GM04503 (cell line): ENCODE results near the gene C11orf24.

Experiments used
- DNase-seq: peaks from one replicate; pipeline ENCODE4 v3.0.0-alpha.2; 2012; ENCODE audit warnings: low read depth

Gene C11orf24

DNA sequence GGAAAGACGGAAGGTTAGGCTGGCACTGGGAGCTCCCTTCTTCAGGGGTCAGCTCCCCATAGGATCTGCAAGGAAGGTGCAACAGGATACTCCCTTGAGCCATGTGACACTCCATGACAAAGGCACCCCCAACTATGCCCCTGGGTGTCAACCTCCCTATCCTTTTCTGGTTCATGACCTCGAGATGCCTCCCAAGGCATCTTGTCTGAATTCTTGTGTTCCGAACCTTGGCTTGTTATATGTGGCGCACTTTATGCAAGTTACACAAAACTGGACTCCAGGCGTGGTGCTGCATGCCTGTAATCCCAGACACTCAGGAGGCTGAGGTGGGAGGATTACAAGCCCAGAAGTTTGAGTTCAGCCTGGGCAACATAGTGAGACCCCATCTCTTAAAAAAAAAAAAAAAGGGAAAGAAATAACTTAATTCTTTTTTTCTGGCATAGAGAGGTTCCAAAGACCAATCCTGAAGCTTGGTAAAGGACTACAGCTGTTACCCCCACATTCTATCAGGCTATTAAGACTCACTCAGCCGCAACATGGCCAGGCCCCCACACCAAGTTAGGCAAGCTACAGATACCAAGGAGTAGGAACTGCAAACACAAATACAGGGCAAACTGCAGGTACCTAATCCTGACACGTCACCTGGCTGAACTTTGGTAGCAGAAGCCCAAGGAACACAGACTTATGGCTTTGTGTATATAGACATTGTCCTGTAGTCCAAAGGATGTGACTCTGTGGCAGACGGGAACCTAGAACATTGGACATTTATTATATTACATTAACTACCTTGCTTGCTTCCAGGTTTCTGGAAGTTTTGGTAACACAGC is 1.4 kb downstream of the C11orf24 start:
- no peak for DNase-seq

DNA sequence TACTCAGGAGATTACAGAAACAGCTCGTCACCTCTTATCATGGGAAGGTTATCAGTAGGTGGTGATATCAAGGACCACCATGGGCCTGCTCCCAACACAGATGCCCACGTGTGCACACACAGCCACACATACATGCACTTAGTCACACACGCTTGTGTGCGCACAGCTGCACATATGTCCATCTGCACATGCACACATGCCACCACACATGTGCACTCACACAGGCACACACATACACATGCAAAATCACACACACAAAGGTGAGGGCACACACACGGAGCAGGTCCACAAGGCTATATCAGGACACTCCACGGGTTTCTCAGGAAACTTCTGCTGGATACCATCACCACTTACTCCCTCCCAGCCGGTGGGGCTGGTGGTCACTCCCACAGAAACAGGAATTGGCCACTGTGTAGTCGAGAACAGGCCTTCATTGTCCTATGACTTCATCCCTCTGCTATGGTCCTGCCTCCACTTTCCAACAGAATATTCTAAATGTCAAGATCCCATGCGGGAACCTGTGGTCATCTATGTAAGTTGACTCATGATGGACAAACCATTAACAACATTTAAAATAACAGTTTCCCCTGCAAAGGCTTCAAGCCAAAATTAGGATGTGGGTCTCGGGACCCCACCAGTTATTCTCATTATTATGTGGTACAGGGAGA is 2.2 kb downstream of the C11orf24 start:
- no peak for DNase-seq

DNA sequence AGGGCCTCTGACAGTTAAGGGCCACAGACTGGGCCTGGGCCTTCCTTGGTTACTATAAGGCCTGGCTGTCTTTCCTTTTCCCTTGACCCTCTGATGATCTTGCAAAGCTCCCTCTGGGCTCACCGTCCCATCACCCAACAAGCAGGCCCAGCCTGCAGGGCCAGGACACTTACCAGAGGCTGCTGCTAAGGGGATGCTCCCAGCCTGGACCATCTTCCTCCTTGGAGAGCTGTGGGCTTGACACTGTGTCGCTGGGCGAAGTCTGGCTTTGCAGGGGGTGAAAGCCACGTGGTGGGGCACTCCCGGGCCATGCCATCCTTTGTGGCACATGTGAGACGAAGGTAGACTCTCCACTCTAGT is 3.9 kb downstream of the C11orf24 start:
- DNase-seq: no peak

DNA sequence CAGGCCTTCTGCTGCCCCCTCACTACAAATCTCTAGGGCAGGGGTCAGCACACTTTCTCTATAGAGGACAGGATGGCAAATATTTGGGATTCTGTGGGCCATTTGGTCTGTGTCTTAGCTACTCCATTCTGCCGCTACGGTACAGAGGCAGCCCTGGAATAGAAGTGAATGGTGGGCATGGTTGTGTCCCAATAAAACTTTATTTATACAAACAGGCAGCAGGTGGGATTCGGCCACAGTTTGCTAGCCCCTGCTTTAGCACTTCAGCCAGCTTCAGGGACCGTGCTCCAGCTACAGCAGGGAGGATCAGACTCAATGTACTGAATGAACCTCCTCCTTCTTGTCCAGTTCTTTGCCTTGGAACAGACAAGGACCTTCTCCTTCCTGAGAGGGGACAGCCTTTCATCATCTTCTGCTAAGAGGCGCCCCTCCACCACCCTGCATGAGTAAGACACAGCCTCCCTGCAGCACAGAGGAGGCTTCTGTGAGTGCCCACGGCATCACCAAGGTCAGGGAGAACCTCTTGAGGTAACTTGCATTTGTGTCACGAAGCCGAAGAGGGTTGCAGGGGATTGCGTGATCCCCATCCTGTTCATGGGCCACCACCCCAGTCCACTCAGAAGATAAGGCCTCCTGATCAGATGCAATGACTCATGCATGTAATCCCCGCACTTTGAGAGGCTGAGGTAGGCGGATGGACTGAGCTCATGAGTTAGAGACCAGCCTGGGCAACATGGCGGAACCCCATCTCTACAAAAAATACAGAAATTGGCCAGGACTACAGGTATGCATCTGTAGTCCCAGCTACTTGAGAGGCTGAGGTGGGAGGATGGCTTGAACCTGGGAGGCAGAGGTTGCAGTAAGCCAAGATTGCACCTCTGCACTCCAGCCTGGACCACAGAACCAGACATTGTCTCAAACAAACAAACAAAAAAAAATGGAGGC is 4.6 kb downstream of the C11orf24 start:
- no peak for DNase-seq

DNA sequence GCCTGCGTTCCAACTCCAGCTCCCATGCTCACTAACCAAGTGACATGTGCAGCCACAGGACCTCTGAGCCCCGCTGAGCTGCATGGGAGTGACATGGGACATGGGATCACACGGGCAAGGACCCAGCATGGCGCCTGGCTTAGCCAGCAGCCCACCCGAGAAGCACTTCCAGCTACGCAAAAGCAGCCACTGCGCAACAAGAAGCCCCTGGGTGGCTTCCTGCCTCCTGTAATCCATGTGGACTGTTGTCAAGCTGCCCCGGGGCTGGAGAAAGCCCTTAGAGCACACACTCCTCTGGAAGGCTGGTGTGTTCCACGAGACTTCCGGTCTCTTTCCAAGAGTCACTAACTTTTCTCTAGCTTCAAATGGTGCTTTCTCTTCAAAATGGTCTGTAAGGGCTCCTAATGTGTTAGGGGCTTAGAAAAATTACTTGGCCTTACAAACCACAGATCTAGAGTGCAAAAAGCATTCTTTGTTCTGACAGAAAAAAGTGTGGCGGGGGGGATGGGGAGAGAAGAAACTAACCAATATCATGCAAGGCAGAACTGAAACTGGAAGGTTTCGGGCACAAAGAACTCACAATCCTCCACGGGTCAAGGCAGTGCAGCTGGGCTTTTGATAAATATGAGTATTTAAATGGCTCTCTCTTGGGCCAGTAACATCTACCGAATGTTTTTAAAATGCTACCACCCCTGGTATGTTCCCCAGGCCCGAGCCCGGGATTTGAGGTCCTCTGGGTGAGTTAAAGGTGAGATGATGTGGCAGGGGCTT is 5.5 kb downstream of the C11orf24 start:
- DNase-seq: no peak

DNA sequence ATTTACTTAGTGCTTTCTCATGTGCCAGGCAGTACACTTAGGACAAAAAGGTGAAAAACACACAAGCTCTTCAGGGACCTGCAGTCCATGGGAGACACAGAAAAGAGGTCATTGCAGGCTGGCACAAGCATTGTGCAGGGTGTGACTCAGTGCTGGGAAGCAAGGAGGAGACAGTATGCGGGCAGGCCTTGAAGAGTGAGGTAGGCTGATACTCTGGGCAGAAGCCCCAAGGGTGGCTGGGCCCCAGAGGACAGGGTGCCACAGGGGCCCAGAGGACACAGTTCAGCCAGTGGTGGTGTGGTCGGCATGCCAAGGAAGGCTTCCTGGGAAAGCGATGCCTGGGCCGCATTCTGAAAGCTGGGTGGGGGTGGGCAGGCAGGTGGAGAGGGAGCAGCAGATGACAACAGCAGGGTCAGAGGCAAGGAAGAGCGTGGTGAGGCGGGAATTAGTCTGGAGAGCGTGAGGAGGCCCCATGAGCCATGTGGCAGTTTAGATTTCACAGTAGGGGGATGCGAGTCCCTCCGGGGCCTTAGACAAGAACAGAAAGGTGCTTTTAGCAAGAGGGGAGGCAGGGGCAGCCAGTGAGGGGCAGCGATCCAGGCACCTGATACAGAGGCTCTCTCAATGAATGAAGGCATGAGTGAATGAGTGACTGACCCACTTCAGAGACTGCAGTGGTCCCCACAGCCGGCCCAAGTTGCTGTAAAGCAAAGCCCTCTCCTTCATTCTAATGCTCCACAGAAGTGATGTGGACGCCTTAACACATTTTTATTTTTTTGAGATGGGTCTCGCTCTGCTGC is 6.8 kb downstream of the C11orf24 start:
- DNase-seq: no peak

DNA sequence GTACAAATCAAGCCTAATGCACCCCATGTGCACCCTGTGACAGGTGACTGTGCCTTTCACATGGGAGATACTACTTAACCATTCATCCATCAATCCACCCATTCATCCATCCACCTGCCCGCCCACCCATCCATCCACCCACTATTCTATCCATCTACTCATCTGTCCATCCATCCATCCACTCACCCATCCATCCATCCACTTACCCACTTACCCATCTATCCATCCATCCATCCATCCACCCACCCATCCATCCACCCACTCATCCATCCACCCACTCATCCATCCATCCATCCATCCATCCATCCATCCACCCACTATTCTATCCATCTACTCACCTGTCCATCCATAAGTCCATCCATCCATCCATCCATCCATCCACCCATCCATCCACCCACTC is 7.5 kb downstream of the C11orf24 start:
- DNase-seq: no peak

DNA sequence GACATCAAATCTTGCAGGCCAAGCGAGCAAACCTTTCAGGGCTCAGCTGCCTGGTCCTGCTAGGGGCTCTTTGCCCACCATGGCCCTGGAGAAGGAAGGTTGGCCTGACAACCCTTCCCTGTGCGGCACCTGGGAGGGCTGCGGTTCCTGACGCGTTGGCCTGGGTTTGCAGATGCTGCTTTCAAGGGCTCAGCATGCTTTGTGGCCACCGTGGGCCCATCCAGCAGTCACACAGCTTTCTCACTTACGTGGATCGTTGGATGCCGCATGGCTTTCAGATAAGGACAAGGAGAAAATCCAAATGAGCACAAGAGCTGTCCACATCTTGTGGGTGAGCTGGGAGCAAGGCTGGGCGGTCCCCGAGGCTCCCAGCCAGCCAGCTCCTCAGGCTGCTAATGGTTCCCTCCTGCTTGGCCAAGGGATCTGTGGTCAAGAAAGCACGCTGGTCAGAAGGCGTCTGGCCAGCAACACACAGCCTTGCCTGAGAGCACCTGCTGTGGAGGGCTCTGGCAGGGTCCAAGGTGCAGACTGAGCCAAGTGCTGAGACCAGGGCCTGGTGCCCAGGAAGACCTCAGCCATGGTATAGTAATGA is 8.2 kb downstream of the C11orf24 start:
- no peak for DNase-seq

DNA sequence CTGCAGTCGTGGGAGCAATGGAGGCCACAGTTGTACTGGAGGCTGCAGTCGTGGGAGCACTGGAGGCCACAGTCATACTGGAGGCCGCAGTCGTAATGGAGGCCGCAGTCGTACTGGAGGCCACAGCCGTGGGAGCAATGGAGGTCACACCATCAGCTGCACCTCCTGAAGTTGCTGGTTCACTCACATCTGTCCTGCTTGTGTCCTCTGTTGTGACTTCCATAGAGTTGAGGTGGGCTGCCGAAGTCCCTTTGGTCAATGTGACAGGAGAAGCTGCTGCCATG is 9.3 kb downstream of the C11orf24 start:
- no peak for DNase-seq

DNA sequence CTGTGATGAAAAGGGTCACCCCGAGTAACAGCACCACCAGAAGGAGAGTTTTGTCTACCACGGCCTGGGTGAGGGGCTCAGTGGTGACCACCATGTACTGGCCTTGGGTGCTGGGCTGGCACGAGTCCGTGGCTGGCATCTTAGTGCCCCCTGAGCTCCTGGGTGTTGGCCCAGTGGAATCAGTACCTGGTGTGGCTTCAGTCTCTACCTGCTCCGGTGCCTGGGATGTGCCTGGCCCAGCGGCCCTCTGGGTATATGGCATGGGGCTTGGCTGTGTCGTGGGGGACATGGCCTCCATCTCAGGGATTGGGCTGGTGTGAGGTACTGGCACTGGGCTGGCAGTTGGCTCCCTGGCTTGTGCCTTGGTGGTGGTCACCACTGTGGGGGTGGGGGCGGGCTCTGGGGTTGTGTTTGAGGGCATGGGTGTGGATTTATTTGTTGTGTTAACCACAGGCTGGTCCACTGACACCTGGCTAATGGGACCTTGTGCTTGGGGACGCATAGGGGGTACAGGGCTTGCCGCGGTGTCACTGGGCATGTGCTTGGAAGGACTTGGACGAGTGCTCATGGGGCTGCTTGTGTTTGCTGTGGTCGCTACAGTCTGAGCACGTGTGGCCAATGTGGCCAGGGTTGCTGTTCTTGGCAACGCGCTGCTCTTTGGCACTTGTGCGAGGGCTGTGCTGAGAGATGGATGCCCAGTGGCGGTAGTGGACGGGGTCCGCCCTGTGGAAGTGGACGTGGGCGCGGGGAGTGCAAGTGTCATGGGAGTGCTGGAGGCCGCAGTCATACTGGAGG is 9.8 kb downstream of the C11orf24 start:
- DNase-seq: no peak

DNA sequence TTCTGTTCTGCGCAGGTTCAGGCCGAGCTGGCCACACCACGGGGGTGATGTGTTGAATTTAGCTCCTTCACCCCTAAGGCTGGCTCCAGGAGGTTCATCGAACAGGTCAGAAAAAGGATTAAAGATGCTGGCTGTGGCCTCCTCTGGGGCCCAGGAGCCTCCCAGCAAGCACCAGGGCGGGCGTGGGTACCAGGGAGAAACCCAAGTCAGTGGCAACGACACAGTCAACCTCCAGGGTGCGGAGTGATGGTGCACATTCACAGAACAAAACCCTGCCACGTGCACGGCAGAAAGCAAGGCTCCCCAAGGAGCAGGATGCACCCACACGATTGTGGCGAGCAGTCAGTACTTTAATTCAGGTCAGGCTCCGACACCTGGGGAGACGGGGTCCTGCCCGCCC is 10.8 kb downstream of the C11orf24 start:
- no peak for DNase-seq

DNA sequence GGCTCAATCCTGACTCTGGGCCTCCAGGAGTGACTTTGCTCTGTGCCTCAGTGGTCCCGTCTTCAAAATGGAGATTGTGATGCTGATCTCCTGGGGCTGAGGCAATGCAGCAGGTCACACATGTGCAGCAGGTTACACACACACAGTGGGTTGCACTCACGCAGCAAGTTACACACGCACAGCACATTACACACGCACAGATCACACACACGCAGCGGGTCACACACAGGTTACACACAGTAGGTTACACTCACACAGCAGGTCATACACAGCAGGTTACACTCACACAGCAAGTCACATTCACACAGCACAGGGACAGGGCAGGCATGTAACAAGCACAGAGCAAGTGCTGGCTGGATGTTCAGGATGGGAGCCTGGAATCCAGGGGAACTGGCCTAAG is 11.3 kb downstream of the C11orf24 start:
- DNase-seq: no peak

DNA sequence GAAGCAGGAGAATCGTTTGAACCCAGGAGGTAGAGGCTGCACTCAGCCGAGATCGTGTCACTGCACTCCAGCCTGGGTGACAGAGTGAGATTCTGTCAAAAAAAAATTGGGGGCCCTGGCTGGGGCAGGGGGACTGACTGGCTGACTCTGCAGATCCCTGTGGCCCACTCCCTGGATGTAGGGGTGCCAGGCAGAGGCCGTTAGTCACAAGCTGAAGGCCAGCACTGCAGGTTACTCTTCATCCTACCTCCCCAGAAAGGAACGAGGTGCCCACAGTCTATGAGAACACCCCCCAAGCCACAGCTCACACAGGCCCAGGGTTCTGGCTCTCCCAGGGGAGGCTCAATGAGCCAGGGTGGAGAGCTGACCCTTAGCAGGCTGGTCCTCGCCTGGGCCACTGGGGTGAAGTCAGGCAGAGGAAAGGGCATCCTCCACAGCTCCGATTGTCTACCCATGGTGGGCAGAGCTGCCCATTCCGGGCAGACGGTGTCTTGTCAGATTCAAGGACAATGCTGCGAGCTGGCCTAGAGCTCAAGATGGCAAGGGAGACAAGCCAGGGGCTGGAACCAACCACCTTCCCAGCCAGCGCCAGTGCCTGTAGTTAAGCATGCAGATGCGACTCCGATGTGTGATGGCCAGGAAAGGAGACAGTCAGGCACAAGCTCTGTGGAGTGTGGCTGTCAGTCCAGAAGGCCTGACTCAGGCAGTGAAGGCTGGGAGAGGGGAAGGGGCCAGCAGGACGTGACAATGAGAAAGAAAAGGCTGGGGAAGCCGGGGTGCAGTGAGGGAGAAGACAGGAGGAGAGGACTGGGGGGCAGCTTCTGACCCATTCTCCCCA is 12.4 kb downstream of the C11orf24 start:
- DNase-seq: no peak

DNA sequence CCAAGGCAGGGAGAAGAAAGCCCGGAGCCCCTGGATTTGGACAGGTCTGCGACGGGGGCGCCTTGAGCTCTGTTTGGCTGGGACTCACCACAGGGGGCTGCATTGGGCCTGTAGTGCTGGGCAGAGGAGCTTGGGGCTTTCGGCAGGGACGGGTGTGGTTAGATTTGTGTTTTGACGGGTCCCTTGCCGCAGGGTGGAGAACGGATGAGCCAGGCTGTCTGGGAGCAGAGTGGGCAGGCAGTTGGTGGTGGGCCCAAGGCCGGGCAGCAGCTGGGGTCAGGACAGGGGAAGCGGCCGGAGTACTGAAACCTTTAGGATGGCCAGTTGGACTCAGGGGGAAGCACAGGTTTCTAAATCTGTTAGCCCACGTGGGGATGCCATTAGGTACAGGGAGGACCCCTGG is 13.4 kb downstream of the C11orf24 start:
- no peak for DNase-seq

DNA sequence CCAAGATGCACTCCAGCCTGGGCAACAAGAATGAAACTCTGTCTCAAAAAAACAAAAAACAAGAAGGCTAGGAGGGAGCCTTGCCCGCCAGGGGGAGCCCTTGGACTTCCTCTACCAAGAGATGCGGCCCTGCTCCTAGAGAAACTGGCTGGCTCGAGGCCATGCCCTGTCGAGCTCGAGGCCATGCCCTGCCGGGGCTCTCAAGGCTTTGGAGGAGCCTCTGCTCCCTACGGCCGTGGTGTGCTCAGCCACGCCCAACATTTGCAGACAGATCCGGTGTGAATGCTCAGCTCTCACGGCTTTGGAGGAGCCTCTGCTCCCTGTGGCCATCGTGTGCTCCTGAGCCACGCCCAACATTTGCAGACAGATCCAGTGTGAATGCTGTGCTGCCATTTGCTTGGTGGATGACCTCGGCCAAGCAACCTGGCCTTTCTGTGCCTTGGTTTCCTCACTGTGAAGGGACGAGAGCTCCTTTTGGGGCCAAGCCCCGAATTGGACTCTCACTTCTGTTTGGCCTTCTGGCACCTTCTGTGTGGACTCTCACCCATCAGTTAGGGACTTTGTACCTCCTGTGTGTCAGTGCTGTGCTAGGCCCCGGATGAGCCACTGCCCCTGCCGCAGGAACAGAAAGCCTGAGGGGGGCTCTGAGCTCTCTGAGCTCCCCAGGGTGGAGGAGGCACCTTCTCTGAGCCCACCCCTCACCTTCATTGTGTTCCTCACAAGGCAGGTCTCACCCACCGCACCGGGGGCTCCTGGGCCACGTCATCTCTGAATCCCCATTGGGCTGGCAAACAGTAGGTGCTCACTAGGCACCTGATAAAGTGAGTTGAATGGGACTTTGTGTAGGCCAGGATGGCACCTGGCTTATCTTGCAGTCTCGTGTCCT is 14.1 kb downstream of the C11orf24 start:
- DNase-seq: no peak

DNA sequence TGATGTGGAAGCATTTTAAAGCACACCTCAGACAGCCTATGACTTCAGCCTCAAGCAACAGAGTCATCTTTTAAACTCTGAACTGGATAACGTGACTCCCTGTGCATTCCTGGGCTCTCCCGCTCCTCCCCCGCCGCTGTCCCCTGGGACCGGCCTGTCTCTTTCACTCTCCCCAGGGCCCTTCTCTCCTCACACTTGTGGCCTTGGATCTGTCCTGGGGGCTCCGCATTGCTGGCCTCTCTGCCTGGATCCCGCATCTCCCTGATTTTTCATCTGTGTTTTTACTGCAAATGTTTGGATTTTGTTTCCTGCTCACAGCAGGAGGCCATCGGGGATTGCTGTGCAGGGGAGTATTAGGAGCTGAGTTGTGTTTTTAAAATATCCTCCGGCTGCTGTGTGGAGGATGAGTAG is 15.4 kb downstream of the C11orf24 start:
- DNase-seq: no peak

DNA sequence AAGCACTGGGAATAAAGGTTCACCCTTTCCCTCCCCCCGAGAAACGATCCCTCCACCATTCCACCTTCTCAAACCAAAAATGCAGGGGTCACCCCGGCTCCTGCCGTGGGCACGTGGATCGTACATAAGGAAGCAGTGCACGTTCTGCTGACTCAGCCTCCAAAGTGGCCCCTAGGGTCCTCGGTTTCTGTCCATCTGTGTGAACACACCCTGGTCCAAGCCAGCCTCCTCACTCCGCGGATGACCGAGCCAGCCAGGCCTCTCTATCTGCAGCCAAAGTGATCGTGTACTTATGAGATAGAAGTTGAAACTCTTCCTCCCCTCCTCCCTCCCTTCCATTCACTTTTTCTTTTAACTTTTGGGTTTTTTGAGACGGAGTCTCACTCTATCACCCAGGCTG is 16.2 kb downstream of the C11orf24 start:
- no peak for DNase-seq

DNA sequence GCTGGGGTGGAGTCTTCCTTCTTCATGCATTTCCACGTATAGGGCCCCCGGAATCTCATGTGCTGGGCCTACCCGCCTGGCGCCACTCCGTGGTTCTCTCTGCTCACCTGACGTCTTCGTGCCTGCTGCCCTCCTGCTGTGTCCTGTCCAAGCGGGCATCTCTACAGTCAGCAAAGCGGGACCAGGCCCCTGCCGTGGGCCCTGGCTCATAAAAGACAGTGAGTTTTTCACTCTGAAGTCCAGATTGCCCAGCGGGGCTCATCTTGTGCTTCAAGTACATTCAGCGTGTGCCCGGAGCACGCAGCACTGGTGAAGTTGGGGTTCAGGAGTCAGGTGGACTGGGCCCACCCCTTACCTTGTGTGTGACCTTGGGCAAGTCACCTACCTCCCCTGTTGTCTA is 17.4 kb downstream of the C11orf24 start:
- no peak for DNase-seq
